K562 (cell line): ENCODE data around the gene NEMP1. TPM values are rescaled to one million over a fixed set of nuclear protein-coding genes. Genes with fewer than 3 reads are reported as not detected.
A peak's percentile ranks its signal among the peaks of the same experiment; 100 is the strongest.

Source experiments
- ATAC-seq: fragments of 200-7000 bp; cut with Tn5 transposase; 3 replicates; pipeline ENCODE4 v1.9.1; 2020; ENCODE audit warnings: moderate library complexity
- BruUV-seq: library from RNA; stranded (reverse); fragments of 400-500 nt; replicated peaks from 2 replicates; lab custom pipeline; 2021; lab: Mats Ljungman, UMichigan
- CTCF ChIA-PET: fragments of 300-600 bp; formaldehyde crosslinking; extraction: SDS; loops from one replicate; lab custom pipeline; 2021; ENCODE audit warnings: low intra/inter-chr PET ratio; lab: Yijun Ruan, JAX
- POLR2A ChIA-PET: fragments of 300-600, 350-650 bp; sonication (Branson Sonifier 250); formaldehyde crosslinking; extraction: SDS; loops from one replicate; lab custom pipeline; 2021; ENCODE audit warnings: antibody characterized with exemption, inconsistent platforms; lab: Yijun Ruan, JAX
- DNase-seq, 4 experiments: peaks; one replicate each; pipeline versions ENCODE4 v3.0.0 to v3.0.0-alpha.2; 2011 to 2018; ENCODE audit warnings: low spot score in 3 of 4, mixed read lengths in 3 of 4; ENCODE audit errors: extremely low read depth in 1 of 4
- FAIRE-seq: peaks from 2 replicates; lab custom pipeline; 2011; peaks lifted over from hg19 to GRCh38; lab: Jason Lieb, UNC
- H2AFZ ChIP-seq: 2 replicates; pipeline ENCODE4 v1.6.0; 2011; ENCODE audit warnings: low read depth, low read length, control low read depth, inconsistent platforms
- H3K27ac ChIP-seq: fragments of 200-600 bp; 3 replicates; pipeline ENCODE4 v1.8.0; 2011; ENCODE audit warnings: low read depth, mild to moderate bottlenecking, control low read depth, inconsistent platforms, low read length, moderate library complexity, mixed read lengths; ENCODE audit errors: extremely low read depth
- H3K27me3 ChIP-seq, 2 experiments: fragments of 300-600 bp in 1 of 2; 2 replicates in 1 of 2; 3 replicates in 1 of 2; pipeline versions ENCODE4 v1.6.0 to v1.8.0; 2011; ENCODE audit warnings: inconsistent platforms in 2 of 2, low read length in 2 of 2, mild to moderate bottlenecking in 1 of 2, mixed read lengths in 1 of 2, moderate library complexity in 1 of 2; ENCODE audit not compliant: control insufficient read depth in 2 of 2, insufficient read depth in 2 of 2
- H3K36me3 ChIP-seq: fragments of 300-600 bp; 3 replicates; pipeline ENCODE4 v1.8.0; 2011; ENCODE audit warnings: mild to moderate bottlenecking, low read length, inconsistent platforms; ENCODE audit not compliant: control insufficient read depth, insufficient read depth
- H3K4me1 ChIP-seq, 2 experiments: fragments of 200-600 bp in 1 of 2; replicated peaks in 1 of 2; 2 replicates in 1 of 2; 3 replicates in 1 of 2; pipeline versions ENCODE4 v1.5.1 to v1.8.0; 2011; ENCODE audit warnings: inconsistent platforms in 2 of 2, low read length in 2 of 2, mild to moderate bottlenecking in 1 of 2, mixed read lengths in 1 of 2, moderate library complexity in 1 of 2; ENCODE audit not compliant: control insufficient read depth in 2 of 2, insufficient read depth in 2 of 2
- H3K4me2 ChIP-seq: 2 replicates; pipeline ENCODE4 v1.6.1; 2011; ENCODE audit warnings: low read length, control low read depth, inconsistent platforms, mixed read lengths; ENCODE audit not compliant: insufficient read depth
- H3K4me3 ChIP-seq: fragments of 200-600 bp; sonication (generic), shearing (Covaris generic); 2 replicates; pipeline ENCODE4 v1.5.1; 2016; ENCODE audit warnings: control low read depth, inconsistent platforms
- H3K79me2 ChIP-seq: fragments of 200-600 bp; 3 replicates; pipeline ENCODE4 v1.8.0; 2011; ENCODE audit warnings: low read length, inconsistent platforms; ENCODE audit not compliant: control insufficient read depth, insufficient read depth
- H3K9ac ChIP-seq, 2 experiments: 2 replicates each; pipeline versions ENCODE4 v1.6.0 to v1.6.1; 2011; ENCODE audit warnings: low read depth in 2 of 2, low read length in 2 of 2, control low read depth in 1 of 2, inconsistent platforms in 1 of 2, mild to moderate bottlenecking in 1 of 2, mixed read lengths in 1 of 2; ENCODE audit not compliant: insufficient read depth in 1 of 2
- H3K9me1 ChIP-seq: one replicate; pipeline ENCODE4 v1.6.0; 2011; ENCODE audit warnings: inconsistent platforms, mild to moderate bottlenecking, low read length, moderate library complexity; ENCODE audit not compliant: control insufficient read depth, insufficient read depth
- H3K9me3 ChIP-seq: replicated peaks from 2 replicates; pipeline ENCODE4 v1.5.1; 2011; ENCODE audit warnings: low read depth, low read length, inconsistent platforms; ENCODE audit not compliant: control insufficient read depth, insufficient read depth
- H4K20me1 ChIP-seq: replicated peaks from 2 replicates; pipeline ENCODE4 v1.6.1; 2011; ENCODE audit warnings: low read length, inconsistent platforms, mixed read lengths; ENCODE audit not compliant: control insufficient read depth, insufficient read depth
- CEBPG ChIP-seq, 3 experiments: fragments of 200-800 bp in 1 of 3; sonication (Bioruptor generic) in 1 of 3; sonication (generic) in 1 of 3; formaldehyde crosslinking in 1 of 3; IDR thresholded peaks in 2 of 3; conservative IDR thresholded peaks in 1 of 3; 2 replicates each; pipeline versions ENCODE4 v1.6.1 to v1.8.0; 2016 to 2022; ENCODE audit warnings: missing compliant biosample characterization in 2 of 3, missing genetic modification characterization in 2 of 3, mild to moderate bottlenecking in 1 of 3, missing genetic modification reagents in 1 of 3
- EWSR1 ChIP-seq: fragments of 450-650 bp; IDR thresholded peaks from 2 replicates; pipeline ENCODE4 v1.6.1; 2018; ENCODE audit warnings: borderline replicate concordance, mild to moderate bottlenecking, low read depth, moderate library complexity; ENCODE audit not compliant: partially characterized antibody
- POLR2AphosphoS5 ChIP-seq: IDR thresholded peaks from 2 replicates; pipeline ENCODE4 v1.6.1; 2011; ENCODE audit warnings: mild to moderate bottlenecking, low read depth, low read length, moderate library complexity; ENCODE audit not compliant: control insufficient read depth, insufficient read depth
- SPI1 ChIP-seq: IDR thresholded peaks from 2 replicates; pipeline ENCODE4 v1.6.1; 2011; ENCODE audit warnings: low read depth, low read length, control low read depth, borderline replicate concordance
- SREBF2 ChIP-seq: sonication (generic); formaldehyde crosslinking; IDR thresholded peaks from 2 replicates; pipeline ENCODE4 v1.4.0; 2020; ENCODE audit warnings: mild to moderate bottlenecking, missing genetic modification reagents
- WGBS: fragments of 100-300 bp; shearing (Covaris generic); methylation state at CpG from one replicate; pipeline ENCODE4 v1.1.6; 2016; ENCODE audit warnings: low coverage, mixed read lengths; ENCODE audit not compliant: insufficient coverage; ENCODE audit errors: missing lambda C conversion rate; 5-methylcytosine and 5-hydroxymethylcytosine counted together
- in situ Hi-C: fragments of 300-500 bp; cut with MboI; formaldehyde crosslinking; loops from 4 replicates; pipeline ENCODE4 v1.15.0; 2018; ENCODE audit warnings: inconsistent platforms, mixed read lengths
- intact Hi-C: fragments of 100-400 bp; cut with micrococcal nuclease; formaldehyde crosslinking; loops from 2 replicates; pipeline ENCODE4 v1.14.2; 2022
- polyA plus RNA-seq, 8 experiments: library from polyadenylated mRNA; depleted of rRNA in 4 of 8; stranded (reverse) in 5 of 8; unstranded in 3 of 8; fragments of >200 nt; fragmentation: Nextera tagmentation in 2 of 8; fragmentation: Illumina TruSeq in 1 of 8; extraction: Ambion mirVana in 2 of 8; extraction: Trizol in 1 of 8; gene quantifications; 2 replicates each; pipeline versions ENCODE4 v1.2.1 to v1.2.3, GENCODE V29; 2011 to 2014; ENCODE audit warnings: inconsistent platforms in 1 of 8, missing spikeins in 1 of 8
- total RNA-seq, 7 experiments: library from RNA; depleted of rRNA in 6 of 7; stranded (reverse); fragments of >200 nt in 6 of 7; fragmentation: Illumina TruSeq in 2 of 7; extraction: Trizol in 2 of 7; gene quantifications; 2 replicates each; pipeline versions ENCODE4 v1.2.1 to v1.2.3, GENCODE V29; 2011 to 2021; ENCODE audit warnings: low replicate concordance in 1 of 7
- TF ChIP-seq, protein P1 (sequence below), 2 experiments: fragments of 450-650 bp in 1 of 2; sonication (generic) in 1 of 2; formaldehyde crosslinking in 1 of 2; IDR thresholded peaks in 1 of 2; conservative IDR thresholded peaks in 1 of 2; 2 replicates each; pipeline versions ENCODE4 v1.6.1 to v1.8.1; 2016 to 2023; ENCODE audit warnings: mild to moderate bottlenecking in 2 of 2, moderate library complexity in 2 of 2, inconsistent platforms in 1 of 2, missing genetic modification reagents in 1 of 2
- TF ChIP-seq, protein P2 (sequence below): fragments of 450-650 bp; formaldehyde crosslinking; IDR thresholded peaks from 2 replicates; pipeline ENCODE4 v1.4.0; 2020; ENCODE audit warnings: mild to moderate bottlenecking, mixed read lengths

Gene NEMP1
- total and polyA plus RNA-seq, 9 of the 15 experiments (the other 6 are each of a cell fraction or from before 2014, with no cell fraction given), result 9.5 to 82.2 (median 41.2) TPM

DNA sequence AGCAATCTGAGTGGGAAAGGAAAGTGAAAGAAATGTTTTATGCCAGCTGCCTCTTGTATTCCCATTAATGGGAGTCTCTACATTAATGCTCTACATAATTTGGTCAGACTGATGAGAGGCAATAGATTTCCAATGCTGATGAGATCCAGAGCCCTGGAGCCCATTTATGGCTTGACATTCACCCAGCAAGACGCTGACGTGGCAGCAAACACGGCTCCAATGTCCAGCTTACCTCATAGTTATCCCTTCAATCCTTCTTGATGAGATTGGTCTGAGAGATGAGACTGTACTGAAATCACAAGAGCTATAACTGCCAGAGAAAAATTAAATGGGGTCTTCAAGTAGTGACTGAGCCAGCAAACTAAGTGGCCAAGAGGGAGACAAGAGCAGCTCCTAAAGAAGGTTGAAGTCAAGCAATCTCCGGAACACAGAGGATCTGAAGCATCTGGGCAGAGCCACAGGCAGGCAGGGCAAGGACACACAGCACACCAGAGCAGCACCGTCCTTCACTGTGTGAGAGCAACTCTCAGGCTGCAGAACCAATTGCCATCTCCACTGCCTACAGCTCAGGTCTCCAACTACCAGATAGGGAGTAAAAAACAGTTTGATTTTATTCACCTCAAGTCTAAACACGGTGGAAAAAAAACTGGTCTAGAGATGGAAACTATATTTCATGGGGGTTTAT, 21.4 kb downstream of the NEMP1 start:
- DNase-seq (no peak), FAIRE-seq (no peak), ATAC-seq (no peak)
- Histone ChIP-seq H4K20me1 (no peaks in the 10 kb centered on the region), H3K4me1 (no peaks in the 10 kb centered on the region), H3K9me3 (no peaks in the 10 kb centered on the region), H3K9ac (no peak overlapping the region; a peak in 1 of 4 replicates), H3K27ac (no peak overlapping the region), H3K4me3 (no peak overlapping the region), H3K4me2 (no peak overlapping the region), H2AFZ (no peak overlapping the region), H3K36me3 (peaks cover 60% of the 10 kb centered on the region), H3K27me3 (no peaks in the 10 kb centered on the region), H3K79me2 (no peaks in the 10 kb centered on the region), H3K9me1 (no peaks in the 10 kb centered on the region)
- TF ChIP-seq SREBF2 (CRISPR knock-in tag), result no peak
- in situ Hi-C loops (no loop called here), intact Hi-C loops (no loop called here)
- WGBS, result 93% methylated on average over 6 of the region's 6 CpGs
- ChIA-PET POLR2A (interaction anchor here (0.7 to 1.5 kb wide), 9 partner anchors 12 to 55 kb away, joined by 3 to 7 read pairs (median 3); no protein-coding TSS in a partner anchor), CTCF (interaction anchor here (1.8 kb wide), 1 partner anchor 49 kb away, joined by 4 read pairs; no protein-coding TSS in a partner anchor)
- BruUV-seq, result no TSS peak

DNA sequence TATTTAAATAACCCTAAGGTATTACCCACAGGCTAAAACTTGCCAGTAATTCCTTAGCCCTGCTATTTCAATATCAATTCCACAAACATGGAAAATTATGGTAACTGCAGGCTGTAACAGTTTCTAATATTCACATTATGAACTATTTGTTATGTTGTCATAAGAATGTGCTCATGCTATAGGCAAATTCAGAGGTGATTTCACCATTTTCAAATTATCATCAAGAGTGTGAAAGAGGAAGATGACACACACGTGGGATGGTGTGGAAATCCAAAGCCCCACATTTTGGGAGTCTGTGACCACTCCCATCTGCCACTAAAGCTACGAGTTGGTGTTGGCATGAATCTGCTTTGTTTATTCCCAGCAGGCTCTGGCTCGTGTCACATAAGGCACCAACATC, 22.8 kb downstream of the NEMP1 start:
- H2AFZ ChIP-seq, result no peak overlapping the region
- H4K20me1 ChIP-seq, result no peaks in the 10 kb centered on the region
- 53% methylated on average over 3 of the region's 3 CpGs for WGBS
- ATAC-seq (no peak), DNase-seq (no peak), FAIRE-seq (no peak)
- no peaks in the 10 kb centered on the region for H3K9me3 ChIP-seq
- intact Hi-C loops, result no loop called here
- H3K4me1 ChIP-seq, result no peaks in the 10 kb centered on the region
- BruUV-seq, result no TSS peak
- H3K27ac ChIP-seq, result no peak overlapping the region
- in situ Hi-C loops, result no loop called here
- H3K79me2 ChIP-seq, result no peaks in the 10 kb centered on the region
- CTCF ChIA-PET, result no interaction called here
- no peak overlapping the region for H3K4me3 ChIP-seq
- H3K9me1 ChIP-seq, result no peaks in the 10 kb centered on the region
- H3K27me3 ChIP-seq, result no peaks in the 10 kb centered on the region
- no peak for TF ChIP-seq EWSR1
- TF ChIP-seq, protein P1, sequence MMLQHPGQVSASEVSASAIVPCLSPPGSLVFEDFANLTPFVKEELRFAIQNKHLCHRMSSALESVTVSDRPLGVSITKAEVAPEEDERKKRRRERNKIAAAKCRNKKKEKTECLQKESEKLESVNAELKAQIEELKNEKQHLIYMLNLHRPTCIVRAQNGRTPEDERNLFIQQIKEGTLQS (IDR thresholded peaks at IDR 0.05), result peak; percentile 42
- TF ChIP-seq, protein P1 (CRISPR knock-in tag; conservative IDR thresholded peaks at IDR 0.05), result no peak
- TF ChIP-seq, protein P2, sequence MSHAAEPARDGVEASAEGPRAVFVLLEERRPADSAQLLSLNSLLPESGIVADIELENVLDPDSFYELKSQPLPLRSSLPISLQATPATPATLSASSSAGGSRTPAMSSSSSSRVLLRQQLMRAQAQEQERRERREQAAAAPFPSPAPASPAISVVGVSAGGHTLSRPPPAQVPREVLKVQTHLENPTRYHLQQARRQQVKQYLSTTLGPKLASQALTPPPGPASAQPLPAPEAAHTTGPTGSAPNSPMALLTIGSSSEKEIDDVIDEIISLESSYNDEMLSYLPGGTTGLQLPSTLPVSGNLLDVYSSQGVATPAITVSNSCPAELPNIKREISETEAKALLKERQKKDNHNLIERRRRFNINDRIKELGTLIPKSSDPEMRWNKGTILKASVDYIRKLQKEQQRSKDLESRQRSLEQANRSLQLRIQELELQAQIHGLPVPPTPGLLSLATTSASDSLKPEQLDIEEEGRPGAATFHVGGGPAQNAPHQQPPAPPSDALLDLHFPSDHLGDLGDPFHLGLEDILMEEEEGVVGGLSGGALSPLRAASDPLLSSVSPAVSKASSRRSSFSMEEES (CRISPR knock-in tag), result no peak
- no peak for TF ChIP-seq POLR2AphosphoS5
- no peak for TF ChIP-seq SPI1
- no peak for TF ChIP-seq CEBPG (CRISPR knock-in tag; IDR thresholded peaks at IDR 0.05)
- peak in 1 of 2 experiments; percentile 69; a peak in 2 of 4 replicates for TF ChIP-seq CEBPG (tag; conservative IDR thresholded peaks at IDR 0.05 in 1 of 2, IDR thresholded peaks at IDR 0.05 in 1 of 2)
- H3K9ac ChIP-seq, result no peak overlapping the region
- POLR2A ChIA-PET, result interaction anchor here (0.9 to 1.4 kb wide), 4 partner anchors 23 to 57 kb away, joined by 3 to 5 read pairs (median 4); partner anchors contain the start of gene NEMP1
- no peak overlapping the region for H3K4me2 ChIP-seq
- H3K36me3 ChIP-seq, result peaks cover 50% of the 10 kb centered on the region
